D721Med (cell line): ENCODE measurements around the gene PCDH15.

ENCODE experiments used
- DNase-seq: peaks from one replicate; pipeline ENCODE4 v3.0.0; 2011; ENCODE audit warnings: low spot score; ENCODE audit not compliant: insufficient read length
- FAIRE-seq: peaks from 2 replicates; lab custom pipeline; 2011; peaks lifted over from hg19 to GRCh38; lab: Jason Lieb, UNC
- CTCF ChIP-seq: IDR thresholded peaks from 2 replicates; pipeline ENCODE4 v1.5.1; 2012; ENCODE audit warnings: mild to moderate bottlenecking, control low read depth; ENCODE audit not compliant: insufficient read depth; ENCODE audit errors: missing control alignments

The PCDH15 gene

GRCh38 chr10:54800741-54801421 lies at the start of gene PCDH15:
Gene PCDH15 (minus strand): TSS chr10:54801231. CDS start chr10:54664262, 136,969 bp downstream.
- peak; percentile 66 for TF ChIP-seq CTCF
- DNase-seq: no peak
- FAIRE-seq: peak; percentile 96

DNA sequence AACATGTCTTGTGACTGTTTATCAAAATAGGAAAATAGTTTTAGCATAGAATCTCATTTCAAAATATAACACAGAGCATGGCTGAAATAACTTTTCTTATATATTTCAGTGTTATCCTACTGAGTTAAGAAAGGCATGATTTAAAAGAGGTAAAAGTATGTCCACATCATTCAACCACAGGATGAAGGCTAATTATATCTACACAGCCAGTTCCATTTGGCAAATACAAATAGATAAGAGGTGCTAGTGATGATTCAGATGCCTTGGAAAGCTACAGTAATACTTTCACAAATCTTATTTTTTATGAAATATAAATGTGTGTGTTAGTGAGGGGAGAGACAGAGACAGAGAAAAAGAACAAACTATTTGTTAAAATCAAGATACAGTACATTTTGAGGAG lies 42.9 kb upstream of the PCDH15 start:
- peak; percentile 35 for FAIRE-seq

GRCh38 chr10:54843085-54843646 lies 42.1 kb upstream of the PCDH15 start:
- FAIRE-seq: no peak
- DNase-seq: no peak
- TF ChIP-seq CTCF: no peak

More for the DNA sequence above, 42.9 kb upstream of the PCDH15 start:
- DNase-seq: no peak
- no peak for TF ChIP-seq CTCF

- DNase-seq (no peak), FAIRE-seq (no peak)
- no peak for TF ChIP-seq CTCF
Measured at GRCh38 chr10:54837479-54837878, 36.4 kb upstream of the PCDH15 start.

GRCh38 chr10:54833029-54833428 lies 32.0 kb upstream of the PCDH15 start:
- no peak for DNase-seq
- TF ChIP-seq CTCF: no peak
- FAIRE-seq: no peak

DNA sequence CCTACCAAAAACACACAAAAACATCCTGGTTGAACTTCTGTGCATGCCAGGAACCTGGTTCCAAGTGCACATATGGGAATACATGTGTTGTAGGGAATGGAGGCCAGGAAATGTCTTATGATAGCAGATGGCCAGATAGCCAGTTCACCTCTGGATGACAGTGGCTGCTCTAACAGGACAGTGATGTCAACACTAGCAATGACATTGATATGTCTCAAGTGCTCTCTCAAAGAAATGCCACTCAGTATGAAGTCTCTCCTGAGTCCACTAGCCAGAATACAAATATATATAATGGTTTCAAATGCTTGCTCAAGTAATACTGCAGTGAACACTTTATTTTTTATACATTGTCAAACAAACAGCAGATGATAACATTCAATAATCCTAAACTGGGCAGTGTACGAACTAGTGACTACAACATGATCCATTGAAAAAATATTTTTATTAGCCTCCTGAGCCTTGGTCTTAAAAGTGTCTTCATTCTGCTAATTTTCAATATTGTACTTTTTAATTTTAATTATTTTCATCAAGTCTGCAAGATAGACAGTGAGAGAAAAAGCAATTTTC lies 26.0 kb upstream of the PCDH15 start:
- FAIRE-seq: no peak
- no peak for TF ChIP-seq CTCF
- no peak for DNase-seq

DNA sequence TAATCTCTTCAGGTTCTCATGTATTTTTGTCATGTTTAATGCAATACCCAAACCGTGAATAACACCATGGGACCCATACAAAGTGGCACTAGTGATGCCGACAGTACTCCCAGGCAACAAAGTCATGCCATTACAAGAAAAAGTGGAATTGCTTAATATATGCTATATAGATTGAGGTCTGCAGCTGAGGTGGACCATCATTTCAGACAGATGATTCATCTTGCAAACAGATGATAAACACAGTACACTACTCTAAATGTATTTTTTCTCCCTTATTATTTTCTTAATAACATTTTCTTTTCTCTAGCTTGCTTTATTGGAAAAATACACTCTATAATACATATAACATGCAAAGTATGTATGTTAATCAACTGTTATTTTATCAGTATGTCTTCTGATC lies 14.6 kb upstream of the PCDH15 start:
- no peak for TF ChIP-seq CTCF
- FAIRE-seq (no peak), DNase-seq (no peak)
